B cell (primary cell): Measurements from ENCODE around the gene SLC25A10. TPM values are rescaled to one million over a fixed set of nuclear protein-coding genes. Genes with fewer than 3 reads are reported as not detected.

ENCODE experiments used
- ATAC-seq: fragments of 200-7000 bp; cut with Tn5 transposase; one replicate; pipeline ENCODE4 v1.10.0; 2021; ENCODE audit warnings: low read depth, mild to moderate bottlenecking, moderate number of reproducible peaks, moderate library complexity
- CTCF ChIA-PET: fragments of 350-600 bp; sonication (Branson Sonifier 250); formaldehyde crosslinking; loops from one replicate; lab custom pipeline; 2021; ENCODE audit warnings: antibody characterized with exemption, inconsistent platforms; lab: Charles Lee
- POLR2A ChIA-PET: fragments of 350-600 bp; sonication (Branson Sonifier 250); formaldehyde crosslinking; loops from one replicate; lab custom pipeline; 2021; ENCODE audit warnings: antibody characterized with exemption; lab: Charles Lee
- DNase-seq: peaks from one replicate; pipeline ENCODE4 v3.0.0; 2013
- H2AFZ ChIP-seq: 2 replicates; pipeline ENCODE4 v1.6.1; 2012; ENCODE audit warnings: mild to moderate bottlenecking, low read depth, low read length; ENCODE audit not compliant: insufficient read depth, poor library complexity, severe bottlenecking
- H3K27ac ChIP-seq, 2 donors: 1 replicate in 1 of 2; 2 replicates in 1 of 2; pipeline ENCODE4 v1.5.1; 2012 to 2013; ENCODE audit warnings: low read length in 2 of 2, mild to moderate bottlenecking in 2 of 2, moderate library complexity in 1 of 2
- H3K27me3 ChIP-seq, 4 experiments: fragments of 200-600 bp in 1 of 4; sonication (generic) in 1 of 4; replicated peaks in 1 of 4; 1 replicate in 2 of 4; 2 replicates in 2 of 4; pipeline versions ENCODE4 v1.6.1 to v1.7.0; 2013 to 2016; ENCODE audit warnings: low read length in 3 of 4, mild to moderate bottlenecking in 2 of 4, mixed read lengths in 1 of 4, moderate library complexity in 1 of 4; ENCODE audit not compliant: insufficient read depth in 4 of 4, control insufficient read depth in 3 of 4; ENCODE audit errors: control extremely low read depth in 1 of 4
- H3K36me3 ChIP-seq, 2 experiments: replicated peaks in 1 of 2; 1 replicate in 1 of 2; 2 replicates in 1 of 2; pipeline versions ENCODE4 v1.6.1 to v1.7.1; 2013; ENCODE audit warnings: low read length in 1 of 2; ENCODE audit not compliant: insufficient read depth in 2 of 2, control insufficient read depth in 1 of 2; ENCODE audit errors: control extremely low read depth in 1 of 2, extremely low read depth in 1 of 2
- H3K4me1 ChIP-seq, 2 donors: fragments of 200-600 bp in 1 of 2; sonication (generic) in 1 of 2; 1 replicate in 1 of 2; 2 replicates in 1 of 2; pipeline versions ENCODE4 v1.5.1 to v1.6.1; 2013 to 2017; ENCODE audit warnings: low read length in 2 of 2; ENCODE audit not compliant: control insufficient read depth in 2 of 2, insufficient read depth in 2 of 2
- H3K4me2 ChIP-seq: replicated peaks from 2 replicates; pipeline ENCODE3; 2012; ENCODE audit warnings: mild to moderate bottlenecking, low read depth, low read length; ENCODE audit not compliant: poor library complexity, severe bottlenecking
- H3K4me3 ChIP-seq, 5 experiments: fragments of 200-600 bp in 1 of 5; sonication (generic) in 1 of 5; 1 replicate in 3 of 5; 2 replicates in 2 of 5; pipeline versions ENCODE4 v1.5.1 to v1.7.0; 2011 to 2016; ENCODE audit warnings: low read length in 4 of 5, mild to moderate bottlenecking in 4 of 5, low read depth in 2 of 5, control low read depth in 1 of 5, moderate library complexity in 1 of 5; ENCODE audit not compliant: insufficient read depth in 1 of 5; ENCODE audit errors: control extremely low read depth in 1 of 5, extremely low read depth in 1 of 5
- H3K79me2 ChIP-seq: fragments of 200-600 bp; sonication (generic); one replicate; pipeline ENCODE4 v1.6.0; 2016; ENCODE audit warnings: low read length; ENCODE audit not compliant: control insufficient read depth, insufficient read depth
- H3K9ac ChIP-seq: fragments of 200-600 bp; sonication (generic); 2 replicates; pipeline ENCODE4 v1.6.1; 2017; ENCODE audit warnings: mild to moderate bottlenecking, low read length, moderate library complexity
- H3K9me3 ChIP-seq, 3 donors: one replicate each; pipeline versions ENCODE4 v1.6.1 to v1.7.1; 2013; ENCODE audit warnings: low read length in 2 of 3; ENCODE audit not compliant: control insufficient read depth in 2 of 3, insufficient read depth in 1 of 3; ENCODE audit errors: control extremely low read depth in 1 of 3
- H4K20me1 ChIP-seq: 2 replicates; pipeline ENCODE4 v1.6.0; 2012; ENCODE audit warnings: mild to moderate bottlenecking, low read length; ENCODE audit not compliant: insufficient read depth, control insufficient read depth, poor library complexity, severe bottlenecking
- H3K27ac Mint-ChIP-seq: one replicate; pipeline ENCODE4 v1.8.0; 2021; ENCODE audit warnings: mixed read lengths
- H3K27me3 Mint-ChIP-seq: one replicate; pipeline ENCODE4 v1.8.0; 2021; ENCODE audit warnings: mixed read lengths
- H3K4me1 Mint-ChIP-seq: one replicate; pipeline ENCODE4 v1.8.0; 2021; ENCODE audit warnings: mixed read lengths
- H3K4me3 Mint-ChIP-seq: one replicate; pipeline ENCODE4 v1.8.0; 2021; ENCODE audit warnings: mixed read lengths
- H3K9me3 Mint-ChIP-seq: one replicate; pipeline ENCODE4 v1.8.0; 2022; ENCODE audit warnings: mixed read lengths; ENCODE audit not compliant: insufficient read depth
- CTCF ChIP-seq: fragments of 200-600 bp; IDR thresholded peaks from one replicate; pipeline ENCODE4 v1.8.0; 2022; ENCODE audit warnings: antibody characterized with exemption, mild to moderate bottlenecking
- EZH2 ChIP-seq: IDR thresholded peaks from 2 replicates; pipeline ENCODE4 v1.6.1; 2012; ENCODE audit warnings: borderline replicate concordance, low read depth, mild to moderate bottlenecking, moderate library complexity, low read length; ENCODE audit not compliant: insufficient read depth, poor library complexity, severe bottlenecking
- WGBS: methylation state at CpG from one replicate; pipeline ENCODE4 v1.1.5; 2013; ENCODE audit warnings: missing lambda C conversion rate; ENCODE audit not compliant: insufficient coverage; 5-methylcytosine and 5-hydroxymethylcytosine counted together
- intact Hi-C: fragments of 100-400 bp; cut with micrococcal nuclease; formaldehyde crosslinking; loops from one replicate; pipeline ENCODE4 v1.10.0; 2022
- polyA plus RNA-seq: library from polyadenylated mRNA; depleted of rRNA; stranded (reverse); fragments of >200 nt; gene quantifications from 2 replicates; pipeline ENCODE4 v1.2.3, GENCODE V29; 2012
- total RNA-seq, 2 donors: library from RNA; stranded (reverse); fragments of 120-200 nt in 1 of 2; gene quantifications; 1 replicate in 1 of 2; 2 replicates in 1 of 2; pipeline versions ENCODE4 v1.2.3 to v1.2.4, GENCODE V29; 2013 to 2022

SLC25A10 gene
- total and polyA plus RNA-seq, 2 donors (not counting 1 experiment from before 2014, with no cell fraction given): 3.9 to 5.0 TPM

- ChIA-PET CTCF (no interaction called here), POLR2A (no interaction called here)
- Histone ChIP-seq H3K4me3 (no peak overlapping the region), H3K4me2 (no peak overlapping the region), H3K4me1 (peaks cover 4 to 10% of the 10 kb centered on the region in 2 donors), H4K20me1 (no peaks in the 10 kb centered on the region), H3K36me3 (no peaks in the 10 kb centered on the region), H3K9ac (no peak overlapping the region), H2AFZ (no peak overlapping the region), H3K27me3 (no peaks in the 10 kb centered on the region), H3K9me3 (no peaks in the 10 kb centered on the region), H3K27ac (no peak overlapping the region), H3K79me2 (no peaks in the 10 kb centered on the region)
- no peak for DNase-seq
- Mint-ChIP-seq H3K9me3 (no peaks in the 10 kb centered on the region), H3K27me3 (no peaks in the 10 kb centered on the region), H3K4me3 (no peak overlapping the region), H3K27ac (no peak overlapping the region), H3K4me1 (peaks cover 4% of the 10 kb centered on the region)
- 92% methylated on average over 11 of the region's 12 CpGs for WGBS
- no peak for ATAC-seq
- TF ChIP-seq EZH2 (no peak), CTCF (no peak)
- intact Hi-C loops: no loop called here
Observed at GRCh38 chr17:81716674-81716996, 4.6 kb downstream of the SLC25A10 start.

- POLR2A ChIA-PET: no interaction called here
- no peaks in the 10 kb centered on the region for H3K27me3 Mint-ChIP-seq
- H3K9me3 Mint-ChIP-seq: no peaks in the 10 kb centered on the region
- peaks cover 3% of the 10 kb centered on the region for H3K4me1 Mint-ChIP-seq
- H3K27ac ChIP-seq: no peak overlapping the region
- no peaks in the 10 kb centered on the region for H3K27me3 ChIP-seq
- no peaks in the 10 kb centered on the region for H3K9me3 ChIP-seq
- no peak overlapping the region for H2AFZ ChIP-seq
- H3K9ac ChIP-seq: no peak overlapping the region
- WGBS: 98% methylated on average over 25 of the region's 25 CpGs
- no peaks in the 10 kb centered on the region for H4K20me1 ChIP-seq
- no peak overlapping the region for H3K27ac Mint-ChIP-seq
- CTCF ChIA-PET: no interaction called here
- TF ChIP-seq EZH2 (no peak), CTCF (no peak)
- H3K79me2 ChIP-seq: no peaks in the 10 kb centered on the region
- intact Hi-C loops: no loop called here
- no peak for DNase-seq
- H3K36me3 ChIP-seq: no peaks in the 10 kb centered on the region
- H3K4me3 Mint-ChIP-seq: no peak overlapping the region
- H3K4me2 ChIP-seq: no peak overlapping the region
- no peak for ATAC-seq
- peaks cover 4 to 9% of the 10 kb centered on the region in 2 donors for H3K4me1 ChIP-seq
- no peak overlapping the region for H3K4me3 ChIP-seq
Observed at GRCh38 chr17:81717049-81717765, 5.1 kb downstream of the SLC25A10 start.
